Measurements from ENCODE around the gene PPP1R9B.

The PPP1R9B gene

DNA sequence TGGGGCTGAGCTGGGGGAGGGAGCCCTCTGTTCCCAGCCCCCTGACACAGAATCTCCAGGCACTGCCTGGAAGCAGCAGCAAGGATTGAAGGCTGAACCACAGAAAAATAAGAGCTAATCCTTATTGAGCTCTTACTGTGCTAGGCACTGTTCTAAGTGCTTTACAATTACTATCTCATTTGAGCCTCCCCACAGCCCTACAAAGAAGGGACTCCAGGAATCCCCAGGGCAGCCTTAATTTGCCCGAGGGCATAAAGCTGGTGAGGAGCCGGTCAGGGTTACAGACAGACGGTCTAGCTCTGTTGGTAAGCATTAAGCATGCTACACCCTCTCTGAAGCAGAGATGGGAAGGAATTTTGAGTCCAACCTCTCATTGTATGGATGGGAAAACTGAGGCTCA lies 27.5 kb downstream of the PPP1R9B start:
- Mint-ChIP-seq H3K4me3 (no peak overlapping the region), H3K27me3 (ENCODE audit: low read depth, poor library complexity) (peaks cover 22% of the 10 kb centered on the region), H3K9me3 (no peaks in the 10 kb centered on the region), H3K27ac (peak overlapping the region; percentile 33), H3K4me1 (peaks cover 34% of the 10 kb centered on the region), H3K36me3 (ENCODE audit: low read depth) (peaks cover 18% of the 10 kb centered on the region)
- no peak for TF ChIP-seq CTCF (IDR thresholded peaks at IDR 0.05)
- DNase-seq: no peak

DNA sequence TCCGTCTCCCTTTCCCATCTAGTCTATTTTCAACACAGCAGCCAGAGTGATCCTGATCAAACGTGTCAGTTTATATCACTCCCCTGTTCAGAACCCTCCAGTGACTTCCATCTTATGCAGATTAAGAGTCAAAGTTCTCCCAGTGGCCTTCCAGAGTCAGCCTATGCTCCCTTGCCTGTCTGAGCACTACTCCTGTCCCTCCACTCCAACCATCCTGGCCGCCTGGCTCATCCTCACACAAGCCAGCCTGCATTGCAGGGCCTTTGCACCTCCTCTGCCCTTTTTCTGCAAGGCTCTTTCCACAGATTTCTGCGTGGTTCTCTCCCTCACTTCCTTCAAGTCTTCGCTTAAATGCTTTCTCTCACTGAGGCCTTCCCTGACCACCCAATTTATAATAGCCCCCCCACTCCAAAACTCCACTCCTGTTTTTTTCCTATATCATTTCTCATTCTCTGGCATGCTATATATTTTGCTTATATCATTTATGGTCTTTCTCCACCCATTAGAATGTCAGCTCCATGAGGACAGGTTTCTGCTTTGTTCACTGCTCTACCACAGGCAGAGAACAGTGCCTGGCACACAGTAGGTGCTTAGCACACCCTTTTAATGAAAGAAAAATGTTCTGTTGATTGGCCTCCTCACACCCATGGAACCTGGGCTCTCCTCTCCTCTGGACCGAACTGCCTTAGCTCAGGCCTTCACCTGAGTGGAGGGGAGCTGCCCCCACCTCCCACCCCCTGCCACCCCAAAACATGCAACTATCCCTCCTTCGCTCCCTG lies 29.8 kb downstream of the PPP1R9B start:
- H3K36me3 Mint-ChIP-seq (ENCODE audit: low read depth): peaks cover 19% of the 10 kb centered on the region
- H3K27me3 Mint-ChIP-seq (ENCODE audit: low read depth, poor library complexity): peaks cover 22% of the 10 kb centered on the region
- H3K4me1 Mint-ChIP-seq: peaks cover 35% of the 10 kb centered on the region
- H3K9me3 Mint-ChIP-seq: no peaks in the 10 kb centered on the region
- TF ChIP-seq CTCF (IDR thresholded peaks at IDR 0.05): no peak
- no peak for DNase-seq
- no peak overlapping the region for H3K27ac Mint-ChIP-seq
- H3K4me3 Mint-ChIP-seq: no peak overlapping the region

DNA sequence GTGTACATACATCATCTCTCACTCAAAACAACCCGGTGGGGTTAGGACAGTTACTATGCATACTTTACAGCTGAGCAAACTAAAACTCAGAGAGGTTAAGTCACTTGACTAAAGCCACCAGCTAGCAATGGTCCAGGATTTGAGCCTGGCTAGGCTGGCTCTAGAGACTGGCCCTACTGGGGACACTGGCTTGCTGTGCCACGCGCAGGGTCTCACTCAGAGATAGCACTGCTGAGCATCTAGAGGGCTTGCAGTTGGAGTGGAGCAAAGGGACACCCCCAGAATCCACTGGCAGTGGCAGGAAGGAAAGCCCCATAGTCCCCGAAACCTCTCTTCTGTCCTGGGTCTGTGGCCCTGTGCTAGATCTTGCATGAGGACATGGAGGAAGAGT lies 31.7 kb downstream of the PPP1R9B start:
- Mint-ChIP-seq H3K4me1 (peaks cover 42% of the 10 kb centered on the region), H3K4me3 (no peak overlapping the region), H3K9me3 (no peaks in the 10 kb centered on the region), H3K27ac (no peak overlapping the region), H3K36me3 (ENCODE audit: low read depth) (peaks cover 25% of the 10 kb centered on the region), H3K27me3 (ENCODE audit: low read depth, poor library complexity) (peaks cover 19% of the 10 kb centered on the region)
- TF ChIP-seq CTCF (IDR thresholded peaks at IDR 0.05): no peak
- DNase-seq: no peak

- no peak for DNase-seq
- no peak for TF ChIP-seq CTCF (IDR thresholded peaks at IDR 0.05)
- H3K27me3 Mint-ChIP-seq (ENCODE audit: low read depth, poor library complexity): peaks cover 19% of the 10 kb centered on the region
- no peak overlapping the region for H3K27ac Mint-ChIP-seq
- peaks cover 42% of the 10 kb centered on the region for H3K4me1 Mint-ChIP-seq
- no peaks in the 10 kb centered on the region for H3K9me3 Mint-ChIP-seq
- no peak overlapping the region for H3K4me3 Mint-ChIP-seq
- peaks cover 25% of the 10 kb centered on the region for H3K36me3 Mint-ChIP-seq (ENCODE audit: low read depth)
Measured at GRCh38 chr17:50118076-50118827, 32.2 kb downstream of the PPP1R9B start.

- H3K4me3 Mint-ChIP-seq: peak overlapping the region; percentile 36
- H3K27me3 Mint-ChIP-seq (ENCODE audit: low read depth, poor library complexity): peaks cover 18% of the 10 kb centered on the region
- DNase-seq: peak; percentile 86
- peaks cover 24% of the 10 kb centered on the region for H3K36me3 Mint-ChIP-seq (ENCODE audit: low read depth)
- no peak overlapping the region for H3K27ac Mint-ChIP-seq
- peak; percentile 63 for TF ChIP-seq CTCF (IDR thresholded peaks at IDR 0.05)
- H3K4me1 Mint-ChIP-seq: peaks cover 42% of the 10 kb centered on the region
- no peaks in the 10 kb centered on the region for H3K9me3 Mint-ChIP-seq
Measured at GRCh38 chr17:50117202-50118051, 33.0 kb downstream of the PPP1R9B start.

Measured in nephron progenitor cell (in vitro differentiated cells).